K562 (cell line): Measurements from ENCODE around the gene RNU6-1. TPM values are rescaled to one million over a fixed set of nuclear protein-coding genes. Genes with fewer than 3 reads are reported as not detected.

Experiments used
- BRD4 ChIP-seq: fragments of 200-600 bp; sonication (generic); IDR thresholded peaks from 2 replicates; pipeline ENCODE4 v1.6.1; 2017; ENCODE audit warnings: inconsistent platforms
- EGR1 ChIP-seq: fragments of 450-650 bp; conservative IDR thresholded peaks from 2 replicates; pipeline ENCODE4 v1.6.1; 2017; ENCODE audit warnings: mild to moderate bottlenecking
- JUND ChIP-seq, 2 experiments: IDR thresholded peaks; 2 replicates in 1 of 2; 3 replicates in 1 of 2; pipeline ENCODE4 v1.6.1; 2011; ENCODE audit warnings: borderline replicate concordance in 2 of 2, low read depth in 2 of 2, low read length in 2 of 2, improper control_type of control experiment in 1 of 2, missing biosample characterization in 1 of 2, missing genetic modification characterization in 1 of 2, missing genetic modification reagents in 1 of 2
- NR4A1 ChIP-seq, 2 experiments: fragments of 250-450 bp in 1 of 2; fragments of 450-650 bp in 1 of 2; sonication (Bioruptor Pico) in 1 of 2; IDR thresholded peaks; 2 replicates each; pipeline versions ENCODE4 v1.4.0 to v1.6.1; 2016 to 2020; ENCODE audit warnings: mild to moderate bottlenecking in 2 of 2, missing compliant biosample characterization in 1 of 2, missing genetic modification characterization in 1 of 2, moderate library complexity in 1 of 2
- PCBP1 ChIP-seq: fragments of 200-400 bp; formaldehyde crosslinking; IDR thresholded peaks from 2 replicates; pipeline ENCODE4 v1.6.1; 2018; ENCODE audit warnings: mild to moderate bottlenecking, low read depth, low read length; ENCODE audit not compliant: poor library complexity, severe bottlenecking
- POLR3G ChIP-seq: IDR thresholded peaks from 2 replicates; pipeline ENCODE4 v1.6.1; 2011; ENCODE audit not compliant: insufficient read length, insufficient replicate concordance; ENCODE audit errors: extremely low read depth
- SMARCE1 ChIP-seq: fragments of 450-650 bp; IDR thresholded peaks from 2 replicates; pipeline ENCODE4 v1.7.1; 2016; ENCODE audit warnings: mild to moderate bottlenecking
- TBP ChIP-seq: optimal IDR thresholded peaks from 2 replicates; pipeline ENCODE3; 2011; ENCODE audit warnings: low read depth, low read length, improper control_type of control experiment
- polyA plus RNA-seq, 8 experiments: library from polyadenylated mRNA; depleted of rRNA in 4 of 8; stranded (reverse) in 5 of 8; unstranded in 3 of 8; fragments of >200 nt; fragmentation: Nextera tagmentation in 2 of 8; fragmentation: Illumina TruSeq in 1 of 8; extraction: Ambion mirVana in 2 of 8; extraction: Trizol in 1 of 8; gene quantifications; 2 replicates each; pipeline versions ENCODE4 v1.2.1 to v1.2.3, GENCODE V29; 2011 to 2014; ENCODE audit warnings: inconsistent platforms in 1 of 8, missing spikeins in 1 of 8
- total RNA-seq, 7 experiments: library from RNA; depleted of rRNA in 6 of 7; stranded (reverse); fragments of >200 nt in 6 of 7; fragmentation: Illumina TruSeq in 2 of 7; extraction: Trizol in 2 of 7; gene quantifications; 2 replicates each; pipeline versions ENCODE4 v1.2.1 to v1.2.3, GENCODE V29; 2011 to 2021; ENCODE audit warnings: low replicate concordance in 1 of 7
- TF ChIP-seq, protein P1 (sequence below), 3 experiments: fragments of 200-800 bp in 1 of 3; fragments of 250-450 bp in 1 of 3; fragments of 450-650 bp in 1 of 3; sonication (Bioruptor Pico) in 1 of 3; sonication (Bioruptor generic) in 1 of 3; formaldehyde crosslinking in 1 of 3; IDR thresholded peaks; 2 replicates each; pipeline versions ENCODE4 v1.6.1 to v1.8.0; 2016 to 2022; ENCODE audit warnings: mild to moderate bottlenecking in 2 of 3, missing genetic modification characterization in 2 of 3, missing compliant biosample characterization in 1 of 3, moderate library complexity in 1 of 3
- TF ChIP-seq, protein P2 (sequence below): fragments of 250-450 bp; sonication (Bioruptor Pico); IDR thresholded peaks from 2 replicates; pipeline ENCODE4 v1.8.0; 2021; ENCODE audit warnings: borderline replicate concordance, mild to moderate bottlenecking, moderate library complexity; ENCODE audit not compliant: poor library complexity, severe bottlenecking
- TF ChIP-seq, protein P3 (sequence below): fragments of 450-650 bp; IDR thresholded peaks from 2 replicates; pipeline ENCODE4 v1.6.1; 2017; ENCODE audit warnings: antibody characterized with exemption, mild to moderate bottlenecking
- TF ChIP-seq, protein P4 (sequence below): fragments of 450-650 bp; IDR thresholded peaks from 2 replicates; pipeline ENCODE4 v1.6.1; 2016

The RNU6-1 gene
- total and polyA plus RNA-seq, 9 of the 15 experiments (the other 6 are each of a cell fraction or from before 2014, with no cell fraction given): not detected

DNA sequence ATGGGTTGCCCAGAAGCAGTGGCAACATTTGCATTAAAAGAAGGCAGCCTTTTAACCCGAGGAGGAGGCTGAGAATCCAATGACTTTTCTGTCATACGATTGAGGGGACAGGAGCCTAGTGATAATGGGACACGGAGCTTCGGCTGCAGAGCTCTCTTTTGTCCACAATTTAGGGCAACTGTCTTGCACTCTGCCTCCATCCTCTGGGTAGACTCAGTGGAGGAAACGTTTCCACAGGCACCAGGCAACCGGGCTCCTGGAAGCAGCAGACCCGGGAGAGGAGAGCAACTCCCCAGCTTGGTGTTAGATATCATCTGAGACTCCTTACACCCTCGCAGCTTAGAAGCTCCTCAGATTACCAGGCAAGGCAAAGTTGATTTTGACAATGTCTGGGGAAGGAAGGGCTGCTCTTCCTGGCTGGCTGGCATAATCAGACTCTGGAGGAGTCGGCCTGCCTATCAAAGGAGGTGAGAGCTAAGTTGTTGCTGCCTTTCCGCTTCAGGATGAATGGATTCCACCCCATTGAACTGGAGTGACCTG is 43.5 kb upstream of the RNU6-1 start (continued):
- TF ChIP-seq, protein P1, sequence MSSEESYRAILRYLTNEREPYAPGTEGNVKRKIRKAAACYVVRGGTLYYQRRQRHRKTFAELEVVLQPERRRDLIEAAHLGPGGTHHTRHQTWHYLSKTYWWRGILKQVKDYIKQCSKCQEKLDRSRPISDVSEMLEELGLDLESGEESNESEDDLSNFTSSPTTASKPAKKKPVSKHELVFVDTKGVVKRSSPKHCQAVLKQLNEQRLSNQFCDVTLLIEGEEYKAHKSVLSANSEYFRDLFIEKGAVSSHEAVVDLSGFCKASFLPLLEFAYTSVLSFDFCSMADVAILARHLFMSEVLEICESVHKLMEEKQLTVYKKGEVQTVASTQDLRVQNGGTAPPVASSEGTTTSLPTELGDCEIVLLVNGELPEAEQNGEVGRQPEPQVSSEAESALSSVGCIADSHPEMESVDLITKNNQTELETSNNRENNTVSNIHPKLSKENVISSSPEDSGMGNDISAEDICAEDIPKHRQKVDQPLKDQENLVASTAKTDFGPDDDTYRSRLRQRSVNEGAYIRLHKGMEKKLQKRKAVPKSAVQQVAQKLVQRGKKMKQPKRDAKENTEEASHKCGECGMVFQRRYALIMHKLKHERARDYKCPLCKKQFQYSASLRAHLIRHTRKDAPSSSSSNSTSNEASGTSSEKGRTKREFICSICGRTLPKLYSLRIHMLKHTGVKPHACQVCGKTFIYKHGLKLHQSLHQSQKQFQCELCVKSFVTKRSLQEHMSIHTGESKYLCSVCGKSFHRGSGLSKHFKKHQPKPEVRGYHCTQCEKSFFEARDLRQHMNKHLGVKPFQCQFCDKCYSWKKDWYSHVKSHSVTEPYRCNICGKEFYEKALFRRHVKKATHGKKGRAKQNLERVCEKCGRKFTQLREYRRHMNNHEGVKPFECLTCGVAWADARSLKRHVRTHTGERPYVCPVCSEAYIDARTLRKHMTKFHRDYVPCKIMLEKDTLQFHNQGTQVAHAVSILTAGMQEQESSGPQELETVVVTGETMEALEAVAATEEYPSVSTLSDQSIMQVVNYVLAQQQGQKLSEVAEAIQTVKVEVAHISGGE (CRISPR knock-in tag; IDR thresholded peaks at IDR 0.05): peak in 1 of 3 experiments; percentile 59; a peak in 2 of 6 replicates
- peak; percentile 21; the same call in 1 of the 2 replicates for TF ChIP-seq SMARCE1
- no peak for TF ChIP-seq POLR3G
- no peak for TF ChIP-seq PCBP1
- TF ChIP-seq, protein P2, sequence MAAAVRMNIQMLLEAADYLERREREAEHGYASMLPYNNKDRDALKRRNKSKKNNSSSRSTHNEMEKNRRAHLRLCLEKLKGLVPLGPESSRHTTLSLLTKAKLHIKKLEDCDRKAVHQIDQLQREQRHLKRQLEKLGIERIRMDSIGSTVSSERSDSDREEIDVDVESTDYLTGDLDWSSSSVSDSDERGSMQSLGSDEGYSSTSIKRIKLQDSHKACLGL (CRISPR knock-in tag): no peak
- TF ChIP-seq, protein P3, sequence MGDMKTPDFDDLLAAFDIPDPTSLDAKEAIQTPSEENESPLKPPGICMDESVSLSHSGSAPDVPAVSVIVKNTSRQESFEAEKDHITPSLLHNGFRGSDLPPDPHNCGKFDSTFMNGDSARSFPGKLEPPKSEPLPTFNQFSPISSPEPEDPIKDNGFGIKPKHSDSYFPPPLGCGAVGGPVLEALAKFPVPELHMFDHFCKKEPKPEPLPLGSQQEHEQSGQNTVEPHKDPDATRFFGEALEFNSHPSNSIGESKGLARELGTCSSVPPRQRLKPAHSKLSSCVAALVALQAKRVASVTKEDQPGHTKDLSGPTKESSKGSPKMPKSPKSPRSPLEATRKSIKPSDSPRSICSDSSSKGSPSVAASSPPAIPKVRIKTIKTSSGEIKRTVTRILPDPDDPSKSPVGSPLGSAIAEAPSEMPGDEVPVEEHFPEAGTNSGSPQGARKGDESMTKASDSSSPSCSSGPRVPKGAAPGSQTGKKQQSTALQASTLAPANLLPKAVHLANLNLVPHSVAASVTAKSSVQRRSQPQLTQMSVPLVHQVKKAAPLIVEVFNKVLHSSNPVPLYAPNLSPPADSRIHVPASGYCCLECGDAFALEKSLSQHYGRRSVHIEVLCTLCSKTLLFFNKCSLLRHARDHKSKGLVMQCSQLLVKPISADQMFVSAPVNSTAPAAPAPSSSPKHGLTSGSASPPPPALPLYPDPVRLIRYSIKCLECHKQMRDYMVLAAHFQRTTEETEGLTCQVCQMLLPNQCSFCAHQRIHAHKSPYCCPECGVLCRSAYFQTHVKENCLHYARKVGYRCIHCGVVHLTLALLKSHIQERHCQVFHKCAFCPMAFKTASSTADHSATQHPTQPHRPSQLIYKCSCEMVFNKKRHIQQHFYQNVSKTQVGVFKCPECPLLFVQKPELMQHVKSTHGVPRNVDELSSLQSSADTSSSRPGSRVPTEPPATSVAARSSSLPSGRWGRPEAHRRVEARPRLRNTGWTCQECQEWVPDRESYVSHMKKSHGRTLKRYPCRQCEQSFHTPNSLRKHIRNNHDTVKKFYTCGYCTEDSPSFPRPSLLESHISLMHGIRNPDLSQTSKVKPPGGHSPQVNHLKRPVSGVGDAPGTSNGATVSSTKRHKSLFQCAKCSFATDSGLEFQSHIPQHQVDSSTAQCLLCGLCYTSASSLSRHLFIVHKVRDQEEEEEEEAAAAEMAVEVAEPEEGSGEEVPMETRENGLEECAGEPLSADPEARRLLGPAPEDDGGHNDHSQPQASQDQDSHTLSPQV: peak; percentile 65
- peak; percentile 27; the same call in 1 of the 2 replicates for TF ChIP-seq BRD4
- 0 out of 2 replicates have a peak, but pooled peaks have one; percentile 10 for TF ChIP-seq EGR1
- TF ChIP-seq, protein P4, sequence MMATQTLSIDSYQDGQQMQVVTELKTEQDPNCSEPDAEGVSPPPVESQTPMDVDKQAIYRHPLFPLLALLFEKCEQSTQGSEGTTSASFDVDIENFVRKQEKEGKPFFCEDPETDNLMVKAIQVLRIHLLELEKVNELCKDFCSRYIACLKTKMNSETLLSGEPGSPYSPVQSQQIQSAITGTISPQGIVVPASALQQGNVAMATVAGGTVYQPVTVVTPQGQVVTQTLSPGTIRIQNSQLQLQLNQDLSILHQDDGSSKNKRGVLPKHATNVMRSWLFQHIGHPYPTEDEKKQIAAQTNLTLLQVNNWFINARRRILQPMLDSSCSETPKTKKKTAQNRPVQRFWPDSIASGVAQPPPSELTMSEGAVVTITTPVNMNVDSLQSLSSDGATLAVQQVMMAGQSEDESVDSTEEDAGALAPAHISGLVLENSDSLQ: peak; percentile 69
- no peak for TF ChIP-seq NR4A1 (CRISPR knock-in tag; IDR thresholded peaks at IDR 0.05)
- peak; percentile 43; the same call in 1 of the 2 replicates for TF ChIP-seq NR4A1 (tag; IDR thresholded peaks at IDR 0.05)
- peak; percentile 17 for TF ChIP-seq TBP
- no peak for TF ChIP-seq JUND (IDR thresholded peaks at IDR 0.05; ENCODE audit: borderline replicate concordance, low read depth, low read length)
- peak; percentile 10; the same call in 1 of the 3 replicates for TF ChIP-seq JUND (tag; IDR thresholded peaks at IDR 0.05; ENCODE audit: borderline replicate concordance, low read depth, low read length)
